H1 (cell line): ENCODE measurements around the gene MPZ. TPM values are rescaled to one million over a fixed set of nuclear protein-coding genes. Genes with fewer than 3 reads are reported as not detected.

Experiments
- CTCF ChIA-PET: fragments of 300-600 bp; sonication (Branson Sonifier 250); formaldehyde crosslinking; loops from one replicate; lab custom pipeline; 2021; ENCODE audit not compliant: partially characterized antibody; lab: Charles Lee
- POLR2A ChIA-PET: fragments of 300-600 bp; sonication (Branson Sonifier 250); formaldehyde crosslinking; loops from one replicate; lab custom pipeline; 2021; ENCODE audit warnings: inconsistent platforms; ENCODE audit not compliant: partially characterized antibody; lab: Charles Lee
- DNase-seq, 2 experiments: peaks; one replicate each; pipeline versions ENCODE4 v3.0.0 to v3.0.0-alpha.2; 2010 to 2022; ENCODE audit warnings: low spot score in 2 of 2, low read depth in 1 of 2, mixed read lengths in 1 of 2
- FAIRE-seq: peaks from 2 replicates; lab custom pipeline; 2011; peaks lifted over from hg19 to GRCh38; lab: Jason Lieb, UNC
- H2AFZ ChIP-seq: 2 replicates; pipeline ENCODE4 v1.8.1; 2012; ENCODE audit warnings: low read length, inconsistent platforms
- H2AK5ac ChIP-seq: 2 replicates; pipeline ENCODE4 v1.6.1; 2013; ENCODE audit warnings: low read depth, low read length
- H2BK120ac ChIP-seq: replicated peaks from 2 replicates; pipeline ENCODE3; 2013; ENCODE audit warnings: low read depth, low read length, inconsistent platforms
- H2BK12ac ChIP-seq: 2 replicates; pipeline ENCODE4 v1.6.1; 2013; ENCODE audit warnings: low read depth, low read length
- H2BK15ac ChIP-seq: 2 replicates; pipeline ENCODE4 v1.6.1; 2013; ENCODE audit warnings: low read length
- H2BK20ac ChIP-seq: 2 replicates; pipeline ENCODE4 v1.6.1; 2013; ENCODE audit warnings: low read length
- H2BK5ac ChIP-seq: 2 replicates; pipeline ENCODE4 v1.6.1; 2013; ENCODE audit warnings: low read depth, low read length
- H3K14ac ChIP-seq: 2 replicates; pipeline ENCODE4 v1.6.1; 2013; ENCODE audit warnings: inconsistent platforms; ENCODE audit not compliant: insufficient read length
- H3K18ac ChIP-seq: 2 replicates; pipeline ENCODE4 v1.6.1; 2013; ENCODE audit warnings: low read length; ENCODE audit errors: extremely low read depth
- H3K23ac ChIP-seq: 2 replicates; pipeline ENCODE4 v1.6.1; 2013; ENCODE audit warnings: inconsistent platforms; ENCODE audit not compliant: insufficient read length
- H3K23me2 ChIP-seq: 2 replicates; pipeline ENCODE4 v1.6.1; 2013; ENCODE audit warnings: low read depth, low read length
- H3K27ac ChIP-seq: 2 replicates; pipeline ENCODE4 v1.6.1; 2011; ENCODE audit warnings: low read depth, low read length, inconsistent platforms
- H3K27me3 ChIP-seq, 4 experiments: replicated peaks in 1 of 4; 1 replicate in 1 of 4; 2 replicates in 3 of 4; pipeline versions ENCODE4 v1.6.1 to v1.8.1; 2011 to 2013; ENCODE audit warnings: low read length in 3 of 4, mild to moderate bottlenecking in 3 of 4, inconsistent platforms in 2 of 4, mixed read lengths in 2 of 4, moderate library complexity in 1 of 4; ENCODE audit not compliant: control insufficient read depth in 3 of 4, insufficient read depth in 3 of 4; ENCODE audit errors: extremely low read depth in 1 of 4
- H3K36me3 ChIP-seq, 4 experiments: 2 replicates each; pipeline versions ENCODE4 v1.6.1 to v1.8.1; 2011 to 2013; ENCODE audit warnings: mild to moderate bottlenecking in 4 of 4, low read length in 3 of 4, moderate library complexity in 2 of 4, control low read depth in 1 of 4, inconsistent platforms in 1 of 4; ENCODE audit not compliant: insufficient read depth in 4 of 4, control insufficient read depth in 2 of 4
- H3K4ac ChIP-seq: replicated peaks from 2 replicates; pipeline ENCODE3; 2013; ENCODE audit warnings: low read length, low read depth, mixed read lengths, inconsistent platforms; ENCODE audit not compliant: insufficient read length
- H3K4me1 ChIP-seq, 4 experiments: replicated peaks in 1 of 4; 1 replicate in 1 of 4; 2 replicates in 3 of 4; pipeline versions ENCODE4 v1.6.1 to v1.8.1; 2011 to 2013; ENCODE audit warnings: low read length in 3 of 4, inconsistent platforms in 2 of 4, mixed read lengths in 1 of 4; ENCODE audit not compliant: insufficient read depth in 4 of 4, control insufficient read depth in 3 of 4
- H3K4me2 ChIP-seq, 2 experiments: 2 replicates each; pipeline versions ENCODE4 v1.6.1 to v1.8.1; 2011 to 2013; ENCODE audit warnings: low read depth in 2 of 2, low read length in 2 of 2, control low read depth in 1 of 2, inconsistent platforms in 1 of 2, mild to moderate bottlenecking in 1 of 2; ENCODE audit not compliant: insufficient read depth in 1 of 2
- H3K4me3 ChIP-seq, 4 experiments: fragments of 200-600, 300-600 bp in 1 of 4; sonication (generic), shearing (Covaris generic), sonication (Bioruptor Twin) in 1 of 4; 2 replicates each; pipeline versions ENCODE4 v1.5.1 to v1.8.1; 2011 to 2016; ENCODE audit warnings: low read length in 4 of 4, low read depth in 3 of 4, control low read depth in 2 of 4, inconsistent platforms in 2 of 4, mild to moderate bottlenecking in 2 of 4, mixed read lengths in 1 of 4, moderate library complexity in 1 of 4; ENCODE audit not compliant: insufficient read depth in 2 of 4; ENCODE audit errors: extremely low read depth in 1 of 4
- H3K56ac ChIP-seq: replicated peaks from 2 replicates; pipeline ENCODE3; 2013; ENCODE audit warnings: low read depth, mild to moderate bottlenecking, mixed read lengths, low read length, inconsistent platforms; ENCODE audit not compliant: insufficient read length
- H3K79me1 ChIP-seq: 2 replicates; pipeline ENCODE4 v1.6.1; 2013; ENCODE audit warnings: low read depth, low read length, control low read depth
- H3K79me2 ChIP-seq, 2 experiments: 2 replicates each; pipeline versions ENCODE4 v1.6.1 to v1.8.1; 2012 to 2013; ENCODE audit warnings: low read length in 2 of 2, mild to moderate bottlenecking in 2 of 2, inconsistent platforms in 1 of 2; ENCODE audit not compliant: insufficient read depth in 2 of 2, control insufficient read depth in 1 of 2
- H3K9ac ChIP-seq, 4 experiments: replicated peaks in 1 of 4; 1 replicate in 1 of 4; 2 replicates in 3 of 4; pipeline versions ENCODE4 v1.6.1 to v1.8.1; 2011 to 2013; ENCODE audit warnings: low read depth in 3 of 4, low read length in 3 of 4, control low read depth in 2 of 4, mild to moderate bottlenecking in 2 of 4, moderate library complexity in 2 of 4, inconsistent platforms in 1 of 4; ENCODE audit errors: extremely low read depth in 1 of 4
- H3K9me3 ChIP-seq, 2 experiments: 2 replicates each; pipeline versions ENCODE4 v1.6.1 to v1.8.1; 2012 to 2013; ENCODE audit warnings: mild to moderate bottlenecking in 2 of 2, moderate library complexity in 2 of 2, control low read depth in 1 of 2, inconsistent platforms in 1 of 2, low read depth in 1 of 2, low read length in 1 of 2, mixed read lengths in 1 of 2; ENCODE audit not compliant: insufficient read depth in 2 of 2
- H4K20me1 ChIP-seq, 2 experiments: replicated peaks in 1 of 2; 2 replicates each; pipeline versions ENCODE3 to v1.8.1; 2011 to 2013; ENCODE audit warnings: inconsistent platforms in 2 of 2, low read length in 2 of 2, mild to moderate bottlenecking in 1 of 2; ENCODE audit not compliant: insufficient read depth in 2 of 2, control insufficient read depth in 1 of 2
- H4K5ac ChIP-seq: 2 replicates; pipeline ENCODE4 v1.6.1; 2013; ENCODE audit warnings: low read length, low read depth, mixed read lengths, inconsistent platforms; ENCODE audit not compliant: insufficient read length
- H4K8ac ChIP-seq: 2 replicates; pipeline ENCODE4 v1.8.0; 2013; ENCODE audit warnings: mild to moderate bottlenecking, moderate library complexity, low read length, inconsistent platforms; ENCODE audit not compliant: insufficient read depth; ENCODE audit errors: extremely low read depth
- H4K91ac ChIP-seq: replicated peaks from 2 replicates; pipeline ENCODE3; 2013; ENCODE audit warnings: low read length, mixed read lengths, inconsistent platforms; ENCODE audit not compliant: insufficient read length
- EZH2 ChIP-seq: fragments of 200-600 bp; sonication (generic); IDR thresholded peaks from 2 replicates; pipeline ENCODE4 v1.7.1; 2012; ENCODE audit warnings: low read depth, mild to moderate bottlenecking, moderate library complexity, low read length, inconsistent platforms; ENCODE audit not compliant: severe bottlenecking
- RAD21 ChIP-seq, 2 experiments: IDR thresholded peaks in 1 of 2; conservative IDR thresholded peaks in 1 of 2; 2 replicates each; pipeline ENCODE4 v1.6.1; 2011; ENCODE audit warnings: low read depth in 2 of 2, low read length in 2 of 2, improper control_type of control experiment in 1 of 2, inconsistent platforms in 1 of 2, mild to moderate bottlenecking in 1 of 2, moderate library complexity in 1 of 2
- RBBP5 ChIP-seq: IDR thresholded peaks from 2 replicates; pipeline ENCODE4 v1.7.1; 2012; ENCODE audit warnings: low read depth, mild to moderate bottlenecking, inconsistent platforms, low read length, moderate library complexity, borderline replicate concordance
- RNF2 ChIP-seq: fragments of 200-900, 300-1000 bp; sonication (generic); IDR thresholded peaks from 2 replicates; pipeline ENCODE4 v1.7.1; 2016; ENCODE audit warnings: borderline replicate concordance, low read depth, mild to moderate bottlenecking, antibody characterized with exemption, low read length; ENCODE audit not compliant: poor library complexity, severe bottlenecking; ENCODE audit errors: missing control alignments
- SIN3A ChIP-seq, 2 experiments: IDR thresholded peaks in 1 of 2; conservative IDR thresholded peaks in 1 of 2; 2 replicates each; pipeline ENCODE4 v1.6.1; 2011 to 2012; ENCODE audit warnings: low read length in 2 of 2, improper control_type of control experiment in 1 of 2, low read depth in 1 of 2, mild to moderate bottlenecking in 1 of 2
- SIRT6 ChIP-seq: IDR thresholded peaks from one replicate; pipeline ENCODE4 v1.7.1; 2012; ENCODE audit warnings: low read length, inconsistent platforms
- USF2 ChIP-seq: IDR thresholded peaks from 2 replicates; pipeline ENCODE4 v1.6.1; 2011; ENCODE audit warnings: low read length, improper control_type of control experiment
- WGBS, 2 experiments: shearing (Covaris generic) in 1 of 2; methylation state at CpG; one replicate each; pipeline versions ENCODE4 v1.1.6 to v1.1.7; 2013 to 2015; ENCODE audit warnings: low lambda C conversion rate in 2 of 2, mixed read lengths in 2 of 2, inconsistent platforms in 1 of 2, low coverage in 1 of 2, missing lambda C conversion rate in 1 of 2; ENCODE audit not compliant: insufficient replicate concordance in 2 of 2, insufficient coverage in 1 of 2, insufficient read length in 1 of 2; ENCODE audit errors: extremely low coverage in 1 of 2, missing lambda C conversion rate in 1 of 2; 5-methylcytosine and 5-hydroxymethylcytosine counted together
- polyA plus RNA-seq, 7 experiments: library from polyadenylated mRNA; depleted of rRNA in 3 of 7; stranded (reverse) in 5 of 7; unstranded in 2 of 7; fragments of >200 nt in 5 of 7; fragments of 200-250 nt in 2 of 7; gene quantifications; 1 replicate in 5 of 7; 2 replicates in 1 of 7; 4 replicates in 1 of 7; pipeline versions ENCODE4 v1.2.1 to v1.2.3, GENCODE V29; 2011 to 2013; ENCODE audit warnings: missing spikeins in 2 of 7, mixed read lengths in 2 of 7
- total RNA-seq: library from RNA; stranded (reverse); fragmentation: NEBNext Ultra II Directional; extraction: Animal tissue kit (Norgen Biotek cat#: 25700); gene quantifications from 2 replicates; pipeline ENCODE4 v1.2.1, GENCODE V29; 2021
- TF ChIP-seq, protein P1 (sequence below): IDR thresholded peaks from 2 replicates; pipeline ENCODE4 v1.6.1; 2012; ENCODE audit warnings: inconsistent platforms

The MPZ gene
- total and polyA plus RNA-seq, 2 of the 8 experiments (the other 6 are each of a cell fraction or from before 2014, with no cell fraction given) = 4.1 to 5.1 TPM

DNA sequence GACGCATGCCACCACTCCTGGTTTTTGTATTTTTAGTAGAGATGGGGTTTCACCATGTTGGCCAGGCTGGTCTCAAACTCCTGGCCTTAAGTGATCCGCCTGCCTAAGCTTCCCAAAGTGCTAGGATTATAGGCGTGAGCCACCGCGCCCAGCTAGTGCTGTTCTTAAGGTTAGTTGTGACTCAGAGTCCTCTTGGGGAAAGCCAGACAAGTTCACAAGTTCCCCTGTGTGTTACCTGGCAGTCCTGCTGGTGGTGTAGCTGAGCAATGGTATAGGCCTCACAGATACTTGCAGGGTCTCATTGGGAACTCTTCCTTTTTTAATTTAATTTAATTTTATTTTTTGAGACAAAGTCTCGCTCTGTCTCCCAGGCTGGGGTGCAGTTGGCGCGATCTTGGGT, 47.3 kb upstream of the MPZ start:
- Histone ChIP-seq H3K27me3 (no peaks in the 10 kb centered on the region), H3K9ac (no peak overlapping the region), H2AK5ac (no peak overlapping the region), H3K4me1 (no peaks in the 10 kb centered on the region), H4K91ac (no peak overlapping the region), H3K4me3 (no peak overlapping the region), H3K23me2 (no peaks in the 10 kb centered on the region), H3K27ac (no peak overlapping the region), H3K9me3 (no peaks in the 10 kb centered on the region), H2BK12ac (no peak overlapping the region), H3K23ac (no peak overlapping the region), H2BK15ac (no peak overlapping the region), H4K20me1 (no peaks in the 10 kb centered on the region), H3K18ac (no peak overlapping the region), H4K8ac (no peak overlapping the region), H3K79me2 (0 out of 4 replicates have a peak, but pooled peaks cover 0 to 2% of the 10 kb centered on the region in 2 experiments), H4K5ac (no peak overlapping the region), H3K36me3 (no peaks in the 10 kb centered on the region; a peak in 2 of 8 replicates), H3K4me2 (no peak overlapping the region), H2BK5ac (no peak overlapping the region), H3K14ac (no peak overlapping the region), H3K56ac (no peak overlapping the region), H2BK120ac (no peak overlapping the region), H3K4ac (no peak overlapping the region), H2AFZ (no peak overlapping the region), H2BK20ac (no peak overlapping the region), H3K79me1 (no peaks in the 10 kb centered on the region)
- no peak for DNase-seq
- TF ChIP-seq RBBP5 (no peak), SIRT6 (no peak), EZH2 (no peak), USF2 (no peak), RNF2 (no peak), RAD21 (IDR thresholded peaks at IDR 0.05 in 1 of 2, conservative IDR thresholded peaks at IDR 0.05 in 1 of 2; ENCODE audit: low read depth in 2 of 2, low read length in 2 of 2) (no peak), SIN3A (conservative IDR thresholded peaks at IDR 0.05 in 1 of 2, IDR thresholded peaks at IDR 0.05 in 1 of 2; ENCODE audit: low read depth in 1 of 2, low read length in 2 of 2) (no peak)
- TF ChIP-seq, protein P1, sequence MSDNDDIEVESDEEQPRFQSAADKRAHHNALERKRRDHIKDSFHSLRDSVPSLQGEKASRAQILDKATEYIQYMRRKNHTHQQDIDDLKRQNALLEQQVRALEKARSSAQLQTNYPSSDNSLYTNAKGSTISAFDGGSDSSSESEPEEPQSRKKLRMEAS = no peak
- ChIA-PET POLR2A (interaction anchor here (0.8 to 1.1 kb wide), 2 partner anchors 15 to 42 kb away, joined by 3 to 4 read pairs; no protein-coding TSS in a partner anchor), CTCF (interaction anchor here (1.1 to 2.2 kb wide), 4 partner anchors 8 to 146 kb away, joined by 3 to 10 read pairs (median 4); no protein-coding TSS in a partner anchor)
- no peak for FAIRE-seq
- WGBS, 2 experiments = 95% methylated on average over 8 of the region's 8 CpGs; no CpG with 5 or more reads in 1 of the 2 experiments
